Fibroblast of mammary gland (primary cell): ENCODE measurements around the gene ATP6V1B1.

Source experiments
- DNase-seq: peaks from one replicate; pipeline ENCODE4 v3.0.0-alpha.2; 2010; ENCODE audit warnings: low read depth
- H3K4me3 ChIP-seq: 2 replicates; pipeline ENCODE4 v1.5.1; 2011; ENCODE audit warnings: low read depth, mild to moderate bottlenecking, low read length, moderate library complexity; ENCODE audit not compliant: control insufficient read depth
- TF ChIP-seq, protein P1 (sequence below): conservative IDR thresholded peaks from 2 replicates; pipeline ENCODE4 v1.5.1; 2011; ENCODE audit warnings: low read depth, low read length, inconsistent platforms; ENCODE audit not compliant: control insufficient read depth, insufficient read depth

ATP6V1B1 gene

DNA sequence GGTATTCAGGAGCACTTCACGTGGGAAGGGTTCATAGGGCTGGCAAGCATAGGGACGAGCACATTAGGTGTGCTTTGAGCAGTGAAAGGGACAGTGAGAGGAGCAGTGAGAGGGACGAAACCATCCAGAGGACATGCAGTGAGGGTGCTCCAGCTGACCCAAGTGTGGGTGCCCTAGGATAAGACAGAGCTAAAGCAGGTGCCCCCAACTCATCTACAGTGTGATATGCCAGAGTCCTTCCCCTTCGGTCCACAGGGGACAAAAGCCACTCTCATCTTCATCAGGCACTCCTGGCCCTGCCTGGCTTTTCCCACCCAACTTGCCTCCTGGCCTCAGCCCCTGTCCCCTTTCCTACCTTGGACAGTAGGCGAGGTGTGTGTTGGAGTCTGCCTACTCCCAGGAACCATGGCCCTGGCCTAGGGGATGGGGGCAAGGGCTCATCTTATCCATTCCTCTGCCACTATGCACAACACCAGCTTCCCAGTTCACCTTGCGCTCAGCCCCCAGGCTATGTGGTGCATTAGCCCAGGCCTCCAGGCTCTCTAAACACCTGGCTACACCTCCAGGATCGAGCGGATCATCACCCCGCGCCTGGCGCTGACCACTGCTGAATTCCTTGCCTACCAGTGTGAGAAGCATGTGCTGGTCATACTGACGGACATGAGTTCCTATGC lies 26.6 kb downstream of the ATP6V1B1 start:
- DNase-seq, result no peak
- TF ChIP-seq, protein P1, sequence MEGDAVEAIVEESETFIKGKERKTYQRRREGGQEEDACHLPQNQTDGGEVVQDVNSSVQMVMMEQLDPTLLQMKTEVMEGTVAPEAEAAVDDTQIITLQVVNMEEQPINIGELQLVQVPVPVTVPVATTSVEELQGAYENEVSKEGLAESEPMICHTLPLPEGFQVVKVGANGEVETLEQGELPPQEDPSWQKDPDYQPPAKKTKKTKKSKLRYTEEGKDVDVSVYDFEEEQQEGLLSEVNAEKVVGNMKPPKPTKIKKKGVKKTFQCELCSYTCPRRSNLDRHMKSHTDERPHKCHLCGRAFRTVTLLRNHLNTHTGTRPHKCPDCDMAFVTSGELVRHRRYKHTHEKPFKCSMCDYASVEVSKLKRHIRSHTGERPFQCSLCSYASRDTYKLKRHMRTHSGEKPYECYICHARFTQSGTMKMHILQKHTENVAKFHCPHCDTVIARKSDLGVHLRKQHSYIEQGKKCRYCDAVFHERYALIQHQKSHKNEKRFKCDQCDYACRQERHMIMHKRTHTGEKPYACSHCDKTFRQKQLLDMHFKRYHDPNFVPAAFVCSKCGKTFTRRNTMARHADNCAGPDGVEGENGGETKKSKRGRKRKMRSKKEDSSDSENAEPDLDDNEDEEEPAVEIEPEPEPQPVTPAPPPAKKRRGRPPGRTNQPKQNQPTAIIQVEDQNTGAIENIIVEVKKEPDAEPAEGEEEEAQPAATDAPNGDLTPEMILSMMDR, result no peak
- no peak overlapping the region for H3K4me3 ChIP-seq

DNA sequence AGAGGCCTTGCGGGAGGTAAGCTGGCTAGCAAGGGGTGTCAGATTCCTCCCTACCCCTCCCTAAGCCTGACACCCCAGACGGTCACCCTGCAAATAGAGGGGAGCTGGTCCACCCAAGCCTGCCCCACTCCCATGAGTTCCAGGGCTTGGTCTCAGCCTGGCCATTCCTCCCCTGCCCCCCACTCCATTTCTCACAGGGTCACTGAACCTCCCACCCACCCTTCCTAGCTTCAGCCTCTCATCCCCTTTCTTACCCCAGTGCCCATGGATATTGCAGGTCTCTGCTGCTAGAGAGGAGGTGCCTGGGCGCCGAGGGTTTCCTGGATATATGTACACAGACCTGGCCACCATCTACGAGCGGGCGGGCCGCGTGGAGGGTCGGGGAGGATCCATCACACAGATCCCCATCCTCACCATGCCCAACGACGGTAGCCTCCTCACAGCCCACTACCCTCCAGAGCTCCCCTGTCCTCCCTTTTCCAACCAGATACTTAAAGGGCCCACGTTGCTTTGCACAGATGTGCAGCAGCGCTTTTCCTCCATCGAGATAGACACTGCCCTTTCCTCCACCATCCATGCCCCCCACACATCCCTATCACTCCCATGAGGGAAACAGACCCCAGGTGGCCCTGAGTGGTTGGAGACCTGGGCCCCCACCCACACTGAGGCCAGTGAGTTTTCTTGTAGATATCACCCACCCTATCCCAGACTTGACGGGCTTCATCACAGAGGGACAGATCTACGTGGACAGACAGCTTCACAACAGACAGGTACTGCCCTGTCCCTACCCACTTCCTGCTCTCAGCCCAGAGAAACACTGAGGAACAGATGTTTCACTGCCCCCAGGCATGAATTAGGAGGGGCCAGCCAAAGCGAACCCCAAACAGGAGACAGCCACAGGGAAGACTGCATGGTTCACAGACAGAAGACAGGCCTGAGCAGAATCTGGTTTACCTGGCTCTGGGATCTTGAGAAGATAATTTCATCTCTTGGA lies 27.5 kb downstream of the ATP6V1B1 start:
- no peak for DNase-seq
- TF ChIP-seq, protein P1, result no peak
- H3K4me3 ChIP-seq, result no peak overlapping the region

DNA sequence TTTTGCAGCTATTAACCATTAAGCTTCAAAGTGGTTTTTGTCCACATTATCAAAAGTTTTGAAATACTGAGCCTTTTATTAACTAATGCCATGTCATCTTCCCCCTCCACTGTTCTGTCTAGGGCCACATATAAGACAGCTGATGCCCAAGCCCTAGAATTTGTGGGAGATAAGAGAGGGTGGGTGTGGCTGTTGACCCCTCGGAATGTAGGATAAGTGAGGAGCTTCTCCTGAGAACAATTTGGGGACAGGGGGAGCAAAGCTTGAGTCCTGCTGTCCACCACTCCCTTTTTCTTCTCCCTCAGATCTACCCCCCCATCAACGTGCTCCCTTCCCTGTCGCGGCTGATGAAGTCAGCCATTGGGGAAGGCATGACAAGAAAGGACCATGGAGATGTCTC lies 28.4 kb downstream of the ATP6V1B1 start:
- no peak for DNase-seq

DNA sequence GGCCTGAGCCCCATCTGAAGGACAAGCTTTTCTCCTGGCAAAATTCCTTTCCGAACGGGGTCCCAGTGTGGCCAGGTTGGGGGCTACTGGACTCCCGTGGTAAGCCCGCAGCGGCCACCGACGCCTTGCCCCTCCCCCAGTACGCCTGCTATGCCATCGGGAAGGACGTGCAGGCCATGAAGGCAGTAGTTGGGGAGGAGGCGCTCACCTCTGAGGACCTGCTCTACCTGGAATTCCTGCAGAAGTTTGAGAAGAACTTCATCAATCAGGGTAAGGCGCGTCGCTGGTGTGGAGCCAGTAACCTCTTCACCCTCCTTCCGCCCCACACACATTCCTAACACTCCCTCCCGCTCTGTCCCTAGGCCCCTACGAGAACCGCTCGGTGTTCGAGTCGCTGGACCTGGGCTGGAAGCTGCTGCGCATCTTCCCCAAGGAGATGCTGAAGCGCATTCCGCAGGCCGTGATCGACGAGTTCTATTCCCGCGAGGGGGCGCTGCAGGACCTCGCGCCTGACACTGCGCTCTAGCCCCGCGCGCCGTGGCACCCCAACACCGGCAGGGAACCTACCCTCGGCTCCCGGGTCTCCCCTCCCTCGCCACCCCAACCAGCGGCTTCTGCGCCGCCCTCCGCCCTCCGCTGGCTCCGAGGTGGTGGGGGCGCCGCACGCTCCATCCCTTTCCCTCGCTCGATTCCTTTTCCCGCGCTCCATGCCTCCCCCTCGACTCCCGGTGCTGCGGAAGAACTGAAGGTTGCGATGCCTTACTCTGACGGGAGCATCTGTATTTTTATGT lies 29.1 kb downstream of the ATP6V1B1 start:
- DNase-seq, result peak; percentile 61
- TF ChIP-seq, protein P1, result peak; percentile 58
- H3K4me3 ChIP-seq, result peak overlapping the region; percentile 46

More for the DNA sequence above, 28.4 kb downstream of the ATP6V1B1 start:
- H3K4me3 ChIP-seq, result no peak overlapping the region
- TF ChIP-seq, protein P1, result no peak

DNA sequence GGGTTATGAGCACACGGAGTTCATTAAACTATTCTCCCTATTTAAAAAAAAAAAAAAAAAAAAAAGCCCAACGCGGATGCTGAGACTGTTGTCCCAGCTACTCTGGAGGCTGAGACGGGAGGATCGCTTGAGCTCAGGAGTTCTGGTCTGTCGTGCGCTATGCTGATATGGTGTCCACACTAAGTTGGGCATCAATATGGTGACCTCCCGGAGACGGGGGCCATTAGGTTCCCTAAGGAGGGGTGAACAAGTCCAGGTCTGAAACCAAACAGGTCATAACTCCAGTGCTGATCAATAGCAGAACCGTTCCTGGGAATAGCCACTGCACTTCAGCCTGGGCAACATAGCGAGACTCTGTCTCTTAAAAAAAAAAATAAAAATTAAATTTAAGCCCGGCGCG lies 29.8 kb downstream of the ATP6V1B1 start:
- TF ChIP-seq, protein P1, result no peak
- no peak for DNase-seq
- H3K4me3 ChIP-seq, result peak overlapping the region; percentile 46

DNA sequence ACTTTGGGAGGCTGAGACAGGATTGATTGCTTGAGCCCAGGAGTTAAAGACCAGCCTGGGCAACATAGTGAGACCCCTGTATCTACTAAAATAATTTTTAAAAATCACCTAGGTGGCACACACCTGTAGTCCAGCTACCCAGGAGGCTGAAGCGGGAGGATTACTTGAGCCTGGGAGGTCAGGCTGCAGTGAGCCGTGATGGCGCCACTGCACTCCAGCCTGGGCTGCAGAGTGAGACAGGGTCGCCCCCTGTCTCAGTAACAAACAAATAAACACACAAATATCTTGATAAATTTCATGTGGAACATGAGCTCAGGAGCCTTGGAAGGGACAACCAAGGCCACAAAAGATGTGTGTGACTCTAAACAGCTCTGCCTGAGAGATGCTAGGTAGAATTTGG lies 31.0 kb downstream of the ATP6V1B1 start:
- no peak for DNase-seq
- H3K4me3 ChIP-seq, result no peak overlapping the region
- TF ChIP-seq, protein P1, result no peak
